Hypothalamus (tissue), 51 donors: ENCODE results near the gene KANSL2.

Experiments
- DNase-seq, 51 donors: peaks; one replicate each; lab custom pipeline; 2025; lab: John Stamatoyannopoulos, UW

Gene KANSL2

GRCh38 chr12:48615681-48616080, 66.4 kb downstream of the KANSL2 start:
- DNase-seq, result no peak

DNA sequence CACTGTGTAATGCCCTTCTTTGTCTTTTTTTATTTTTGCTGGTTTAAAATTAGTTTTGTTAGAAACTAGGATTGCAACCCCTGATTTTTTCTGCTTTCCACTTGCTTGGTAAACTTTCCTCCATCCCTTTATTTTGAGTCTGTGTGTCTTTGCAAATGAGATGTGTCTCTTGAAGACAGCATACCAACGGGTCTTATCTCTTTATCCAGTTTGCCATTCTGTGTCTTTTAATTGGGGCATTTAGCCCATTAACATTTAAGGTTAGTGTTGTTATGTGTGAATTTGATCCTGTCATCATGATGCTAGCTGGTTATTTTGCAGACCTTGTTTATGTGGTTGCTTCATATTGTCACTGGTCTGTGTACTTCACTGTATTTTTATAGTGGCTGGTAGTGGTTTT, 68.7 kb downstream of the KANSL2 start:
- no peak for DNase-seq
